Cardiac atrium fibroblast (primary cell): ENCODE data around the gene BCDIN3D. TPM values are rescaled to one million over a fixed set of nuclear protein-coding genes. Genes with fewer than 3 reads are reported as not detected.

Experiments
- total RNA-seq: library from RNA; depleted of rRNA; stranded (reverse); fragments of >200 nt; gene quantifications from 2 replicates; pipeline ENCODE4 v1.2.3, GENCODE V29; 2015

Gene BCDIN3D
- total RNA-seq = 4.7 and 5.4 TPM in 2 replicates

GRCh38 chr12:49842519-49843352 is at the start of gene BCDIN3D:
TSS of gene BCDIN3D (minus strand) at chr12:49843106. CDS start at chr12:49843087, 19 bp downstream.

GRCh38 chr12:49828133-49829091 is 14.5 kb downstream of the BCDIN3D start, which contains the start of gene NCKAP5L:
TSS of gene NCKAP5L (minus strand) at chr12:49828413. CDS start at chr12:49804044, 24,369 bp downstream.

Other genes with a start within 250 kb of the BCDIN3D start
- gene FAM186B, start 237.5 kb downstream of the BCDIN3D start, total RNA-seq = 0.54 TPM in 1 of 2 replicates, not detected in the other
- gene PRPF40B, start 219.5 kb downstream of the BCDIN3D start, total RNA-seq = 2.6 and 5.2 TPM in 2 replicates
- 10.3 and 21.7 TPM in 2 replicates for gene FMNL3, start 135.7 kb downstream of the BCDIN3D start, total RNA-seq
- gene TMBIM6, start 101.5 kb downstream of the BCDIN3D start, total RNA-seq = 325 and 339 TPM in 2 replicates
- gene NCKAP5L, start 14.7 kb downstream of the BCDIN3D start, total RNA-seq = 20.8 and 29.0 TPM in 2 replicates
- gene FAIM2, start 60.8 kb upstream of the BCDIN3D start, total RNA-seq = 18.8 and 21.5 TPM in 2 replicates
- gene AQP2, start 107.6 kb upstream of the BCDIN3D start, total RNA-seq = not detected in 2 replicates
- gene AQP5, start 118.8 kb upstream of the BCDIN3D start, total RNA-seq = 3.1 and 6.5 TPM in 2 replicates
- not detected in 2 replicates for gene AQP6, start 129.8 kb upstream of the BCDIN3D start, total RNA-seq
- 21.1 and 29.3 TPM in 2 replicates for gene RACGAP1, start 182.4 kb upstream of the BCDIN3D start, total RNA-seq
- gene ASIC1, start 214.5 kb upstream of the BCDIN3D start, total RNA-seq = 4.7 and 8.8 TPM in 2 replicates
- gene SMARCD1, start 242.2 kb upstream of the BCDIN3D start, total RNA-seq = 29.3 and 45.9 TPM in 2 replicates